ENCODE results near the gene UST.

DNA sequence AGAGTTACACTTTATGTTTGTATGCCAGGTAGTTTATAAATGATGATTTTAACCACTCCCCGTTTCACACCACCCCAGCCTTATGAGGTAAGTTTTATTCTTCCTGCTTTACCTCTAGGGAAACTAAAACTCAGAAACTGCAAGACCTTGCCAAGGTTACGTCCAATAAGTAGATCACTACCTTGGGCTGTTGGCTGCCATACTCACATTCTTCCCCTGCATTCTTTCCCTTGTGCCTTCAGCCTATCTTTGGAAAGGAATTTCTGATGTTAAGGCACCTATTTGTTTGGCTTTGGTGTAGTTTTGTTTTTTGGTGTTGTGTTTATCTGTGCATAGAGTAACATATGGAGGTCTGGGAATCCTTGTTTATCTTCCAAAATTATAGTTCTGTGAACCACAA is 122.1 kb downstream of the UST start:
- no peak for TF ChIP-seq HNF4A (conservative IDR thresholded peaks at IDR 0.05)
- TF ChIP-seq, protein P1, sequence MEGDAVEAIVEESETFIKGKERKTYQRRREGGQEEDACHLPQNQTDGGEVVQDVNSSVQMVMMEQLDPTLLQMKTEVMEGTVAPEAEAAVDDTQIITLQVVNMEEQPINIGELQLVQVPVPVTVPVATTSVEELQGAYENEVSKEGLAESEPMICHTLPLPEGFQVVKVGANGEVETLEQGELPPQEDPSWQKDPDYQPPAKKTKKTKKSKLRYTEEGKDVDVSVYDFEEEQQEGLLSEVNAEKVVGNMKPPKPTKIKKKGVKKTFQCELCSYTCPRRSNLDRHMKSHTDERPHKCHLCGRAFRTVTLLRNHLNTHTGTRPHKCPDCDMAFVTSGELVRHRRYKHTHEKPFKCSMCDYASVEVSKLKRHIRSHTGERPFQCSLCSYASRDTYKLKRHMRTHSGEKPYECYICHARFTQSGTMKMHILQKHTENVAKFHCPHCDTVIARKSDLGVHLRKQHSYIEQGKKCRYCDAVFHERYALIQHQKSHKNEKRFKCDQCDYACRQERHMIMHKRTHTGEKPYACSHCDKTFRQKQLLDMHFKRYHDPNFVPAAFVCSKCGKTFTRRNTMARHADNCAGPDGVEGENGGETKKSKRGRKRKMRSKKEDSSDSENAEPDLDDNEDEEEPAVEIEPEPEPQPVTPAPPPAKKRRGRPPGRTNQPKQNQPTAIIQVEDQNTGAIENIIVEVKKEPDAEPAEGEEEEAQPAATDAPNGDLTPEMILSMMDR (IDR thresholded peaks at IDR 0.05; ENCODE audit: low read depth, low read length, missing input control) = no peak
